Cardiac fibroblast (primary cell): ENCODE measurements around the gene ANO10.
A peak's percentile ranks its signal among the peaks of the same experiment; 100 is the strongest.
"Not testable (repeated sequence)": the region's sequence is repeated elsewhere in the genome, so short reads cannot be mapped to it uniquely, and the experiment has no call there.

Experiments
- DNase-seq, 2 donors: peaks; one replicate each; pipeline versions ENCODE4 v3.0.0 to v3.0.0-alpha.2; 2010; ENCODE audit warnings: low read depth in 2 of 2
- H3K4me3 ChIP-seq, 2 donors: replicated peaks in 1 of 2; 1 replicate in 1 of 2; 2 replicates in 1 of 2; pipeline ENCODE4 v1.5.1; 2011; ENCODE audit warnings: low read depth in 2 of 2, low read length in 2 of 2, mild to moderate bottlenecking in 2 of 2, moderate library complexity in 1 of 2
- TF ChIP-seq, protein P1 (sequence below): IDR thresholded peaks from one replicate; pipeline ENCODE4 v1.5.1; 2011; ENCODE audit warnings: low read depth, mild to moderate bottlenecking, low read length, inconsistent platforms

ANO10 gene

DNA sequence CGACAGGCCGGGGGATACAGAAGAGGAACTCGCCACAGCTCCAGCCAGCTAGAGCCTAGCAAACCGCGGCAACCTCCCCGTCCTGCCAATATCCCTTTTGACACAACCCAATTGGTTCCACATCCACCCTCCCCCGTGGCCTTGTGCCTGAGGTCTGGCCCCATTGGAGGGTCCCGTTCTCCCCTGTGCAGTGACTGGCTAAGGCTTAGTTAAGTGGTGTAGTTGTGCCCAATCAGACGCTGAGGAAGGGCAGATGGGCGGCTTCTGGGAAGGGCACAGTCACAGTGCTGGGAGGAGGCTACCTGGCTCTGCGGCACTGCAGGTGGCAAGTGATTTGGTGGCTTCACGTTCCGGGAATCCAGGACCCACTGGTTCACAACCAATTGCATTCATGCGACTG is 256.9 kb downstream of the ANO10 start:
- no peak for DNase-seq
- TF ChIP-seq, protein P1, sequence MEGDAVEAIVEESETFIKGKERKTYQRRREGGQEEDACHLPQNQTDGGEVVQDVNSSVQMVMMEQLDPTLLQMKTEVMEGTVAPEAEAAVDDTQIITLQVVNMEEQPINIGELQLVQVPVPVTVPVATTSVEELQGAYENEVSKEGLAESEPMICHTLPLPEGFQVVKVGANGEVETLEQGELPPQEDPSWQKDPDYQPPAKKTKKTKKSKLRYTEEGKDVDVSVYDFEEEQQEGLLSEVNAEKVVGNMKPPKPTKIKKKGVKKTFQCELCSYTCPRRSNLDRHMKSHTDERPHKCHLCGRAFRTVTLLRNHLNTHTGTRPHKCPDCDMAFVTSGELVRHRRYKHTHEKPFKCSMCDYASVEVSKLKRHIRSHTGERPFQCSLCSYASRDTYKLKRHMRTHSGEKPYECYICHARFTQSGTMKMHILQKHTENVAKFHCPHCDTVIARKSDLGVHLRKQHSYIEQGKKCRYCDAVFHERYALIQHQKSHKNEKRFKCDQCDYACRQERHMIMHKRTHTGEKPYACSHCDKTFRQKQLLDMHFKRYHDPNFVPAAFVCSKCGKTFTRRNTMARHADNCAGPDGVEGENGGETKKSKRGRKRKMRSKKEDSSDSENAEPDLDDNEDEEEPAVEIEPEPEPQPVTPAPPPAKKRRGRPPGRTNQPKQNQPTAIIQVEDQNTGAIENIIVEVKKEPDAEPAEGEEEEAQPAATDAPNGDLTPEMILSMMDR = no peak

DNA sequence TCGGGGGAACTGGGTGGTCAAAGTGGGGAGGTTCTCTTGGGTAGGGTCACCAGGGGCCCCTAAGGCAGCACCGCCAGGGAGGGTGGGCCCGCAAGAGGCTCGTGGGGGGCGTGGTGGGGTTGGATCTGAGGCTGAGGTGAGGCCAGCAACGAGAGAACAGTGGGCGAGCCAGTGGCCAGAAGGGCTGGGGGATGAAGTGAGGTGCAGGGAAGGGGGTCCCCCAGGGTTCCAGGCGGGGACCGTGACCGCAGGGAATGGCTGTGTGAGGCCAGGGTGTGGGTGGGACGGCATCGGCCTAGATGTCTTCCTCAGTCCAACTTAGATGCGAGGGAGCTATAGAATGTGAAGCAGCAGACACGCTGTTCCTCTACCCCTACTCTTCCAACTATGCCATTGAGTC is 257.3 kb downstream of the ANO10 start:
- TF ChIP-seq, protein P1 = no peak
- DNase-seq = no peak
- H3K4me3 ChIP-seq = no peak overlapping the region

More for the DNA sequence above, 256.9 kb downstream of the ANO10 start:
- H3K4me3 ChIP-seq = no peak overlapping the region

DNA sequence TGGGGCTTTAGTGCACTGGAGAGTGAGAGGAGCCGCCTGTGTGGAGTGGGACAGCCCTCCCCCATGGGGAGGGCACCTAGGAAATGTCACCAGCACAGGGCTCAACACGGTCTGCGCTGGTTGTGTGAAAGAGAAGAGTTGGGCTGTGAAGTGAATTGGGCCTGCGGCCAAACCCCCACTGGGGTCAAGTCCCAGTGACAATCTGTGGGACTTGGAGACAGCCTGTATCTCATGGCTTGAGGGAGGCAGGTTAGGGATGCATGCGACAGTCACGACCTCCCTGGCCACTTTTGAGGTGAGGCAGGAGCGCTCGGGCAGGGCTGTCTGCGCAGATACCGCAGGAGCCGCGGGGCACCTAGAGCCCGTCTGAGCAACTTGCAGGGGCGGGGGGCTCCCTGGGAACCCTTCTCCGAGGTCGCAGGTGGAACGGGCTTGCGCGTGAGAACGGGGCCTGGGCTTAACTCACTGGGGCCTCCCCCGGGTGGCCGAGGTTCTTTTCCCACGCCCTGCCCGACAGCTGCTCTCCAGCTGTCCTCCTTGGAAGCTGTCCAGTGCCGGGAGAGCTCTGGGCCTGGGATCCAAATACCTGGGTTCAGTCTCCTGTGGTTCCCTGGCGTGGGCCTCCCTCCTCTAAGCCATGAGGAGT is 258.1 kb downstream of the ANO10 start:
- peak; percentile 63 to 68 for DNase-seq
- TF ChIP-seq, protein P1 = no peak
- no peak overlapping the region for H3K4me3 ChIP-seq

DNA sequence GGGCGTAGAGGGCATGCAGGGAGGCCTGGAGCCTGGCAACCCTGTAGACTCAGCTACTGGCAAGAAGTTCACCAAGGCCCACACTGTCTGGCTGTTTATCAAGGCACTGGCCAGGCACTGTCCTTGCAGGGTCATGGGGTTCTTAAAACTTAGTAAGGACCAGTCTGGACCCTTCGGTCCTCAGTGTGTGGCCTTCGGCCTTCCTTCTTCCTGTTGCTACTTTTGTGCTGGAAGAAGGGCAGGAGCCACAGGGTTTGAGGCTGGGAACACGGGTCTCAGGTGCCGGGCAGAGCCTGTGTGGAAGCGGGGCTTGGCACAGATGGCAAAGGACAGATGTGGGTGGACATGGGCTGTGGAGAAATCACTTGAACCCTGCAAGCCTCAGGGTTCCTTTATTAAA is 258.9 kb downstream of the ANO10 start:
- TF ChIP-seq, protein P1 = no peak
- no peak overlapping the region for H3K4me3 ChIP-seq
- no peak for DNase-seq

DNA sequence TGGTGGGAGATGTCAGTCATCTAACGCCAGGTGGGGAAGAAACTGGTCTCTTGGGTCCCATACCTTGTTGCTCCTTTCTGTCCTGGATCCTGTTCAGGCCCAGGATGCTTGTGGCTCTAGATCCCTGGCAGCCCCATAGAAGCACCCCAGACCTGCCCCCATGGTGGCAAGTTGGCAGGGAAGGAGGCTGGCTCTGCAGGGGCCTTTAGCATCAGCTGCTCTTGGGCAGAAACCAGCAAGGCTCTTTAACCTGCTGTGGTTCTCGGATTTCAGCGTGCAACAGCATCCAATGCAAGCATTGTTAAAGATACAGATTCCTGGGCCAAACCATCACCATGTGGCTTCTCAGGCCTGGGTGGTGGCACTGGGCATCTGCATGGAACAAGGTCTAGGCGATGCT is 259.6 kb downstream of the ANO10 start:
- TF ChIP-seq, protein P1 = no peak
- no peak for DNase-seq
- H3K4me3 ChIP-seq = no peak overlapping the region

DNA sequence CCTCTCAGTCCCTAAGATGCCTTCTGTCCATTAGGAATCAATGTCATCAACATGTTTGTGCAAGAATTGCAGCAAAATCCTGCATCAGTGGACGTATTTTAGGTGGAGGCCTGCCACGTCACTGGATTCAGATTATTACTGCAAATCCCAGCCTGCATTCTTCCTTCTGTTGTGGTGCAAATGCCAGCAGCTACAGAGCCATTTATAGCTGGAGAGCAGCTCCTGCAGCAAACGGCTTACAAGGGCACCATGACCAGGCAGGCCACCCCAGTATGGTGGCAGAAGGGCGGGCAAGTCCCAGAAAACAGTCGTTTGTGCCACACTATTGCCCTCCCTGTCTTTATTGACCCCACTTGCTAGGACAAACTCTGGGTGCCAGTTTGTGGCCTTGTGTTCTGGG is 260.7 kb downstream of the ANO10 start:
- no peak overlapping the region for H3K4me3 ChIP-seq
- TF ChIP-seq, protein P1 = no peak
- no peak for DNase-seq

DNA sequence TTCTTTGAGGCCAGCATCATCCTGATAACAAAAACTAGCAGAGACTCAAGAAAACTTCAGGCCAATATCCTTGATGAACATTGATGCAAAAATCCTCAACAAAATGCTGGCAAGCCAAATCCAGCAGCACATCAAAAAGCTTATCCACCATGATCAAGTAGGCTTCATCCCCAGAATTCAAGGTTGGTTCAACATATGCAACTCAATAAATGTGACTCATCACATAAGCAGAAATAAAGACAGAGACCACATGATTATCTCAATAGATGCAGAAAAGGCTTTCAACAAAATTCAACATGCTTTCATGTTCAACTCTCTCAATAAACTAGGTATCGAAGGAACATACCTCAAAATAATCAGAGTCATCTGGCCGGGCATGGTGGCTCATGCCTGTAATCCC is 265.8 kb downstream of the ANO10 start:
- not testable (repeated sequence) for H3K4me3 ChIP-seq, DNase-seq
